ENCODE data around the gene YOD1. TPM values are rescaled to one million over a fixed set of nuclear protein-coding genes. Genes with fewer than 3 reads are reported as not detected.

YOD1 gene
- total RNA-seq, 4 donors from 2014 or later = 9.6 to 32.0 (median 22.9) TPM

GRCh38 chr1:207067665-207068064, 16.7 kb upstream of the YOD1 start:
- H3K36me3 ChIP-seq = peaks cover 3 to 100% (median 11%) of the 10 kb centered on the region in 3 donors
- H3K4me1 ChIP-seq = peaks cover 0 to 12% (median 0%) of the 10 kb centered on the region in 3 donors
- H3K27ac ChIP-seq = no peak overlapping the region
- 80 to 95% methylated on average over 4 to 5 of the region's 5 CpGs for WGBS, 2 donors
- no peak for DNase-seq
- H3K27me3 ChIP-seq = no peaks in the 10 kb centered on the region
- TF ChIP-seq POLR2A (IDR thresholded peaks at IDR 0.05) (no peak), CTCF (IDR thresholded peaks at IDR 0.05) (no peak)
- H3K4me3 ChIP-seq = no peak overlapping the region
- intact Hi-C loops (cut with DNase I) = no loop called here
- H3K9me3 ChIP-seq = no peaks in the 10 kb centered on the region

GRCh38 chr1:207067185-207067584, 16.2 kb upstream of the YOD1 start:
- peaks cover 3 to 100% (median 15%) of the 10 kb centered on the region in 3 donors for H3K36me3 ChIP-seq
- TF ChIP-seq CTCF (IDR thresholded peaks at IDR 0.05) (no peak), POLR2A (IDR thresholded peaks at IDR 0.05) (no peak)

GRCh38 chr1:207064561-207064960, 13.6 kb upstream of the YOD1 start:
- no peak for DNase-seq
- H3K4me3 ChIP-seq = no peak overlapping the region
- TF ChIP-seq CTCF (IDR thresholded peaks at IDR 0.05) (no peak), POLR2A (IDR thresholded peaks at IDR 0.05) (no peak)
- peaks cover 0 to 94% (median 18%) of the 10 kb centered on the region in 3 donors for H3K36me3 ChIP-seq
- H3K9me3 ChIP-seq = no peaks in the 10 kb centered on the region
- intact Hi-C loops (cut with DNase I) = no loop called here
- H3K4me1 ChIP-seq = peaks cover 0 to 23% (median 6%) of the 10 kb centered on the region in 3 donors
- WGBS, 2 donors = 67 to 74% methylated on average over 7 to 8 of the region's 8 CpGs
- no peaks in the 10 kb centered on the region for H3K27me3 ChIP-seq
- no peak overlapping the region for H3K27ac ChIP-seq

More at GRCh38 chr1:207067185-207067584, 16.2 kb upstream of the YOD1 start:
- Histone ChIP-seq H3K27ac (no peak overlapping the region), H3K4me3 (no peak overlapping the region), H3K9me3 (no peaks in the 10 kb centered on the region), H3K4me1 (peaks cover 0 to 12% (median 0%) of the 10 kb centered on the region in 3 donors), H3K27me3 (no peaks in the 10 kb centered on the region)
- intact Hi-C loops (cut with DNase I) = no loop called here
- WGBS, 2 donors = 59 to 64% methylated on average over 3 of the region's 3 CpGs
- DNase-seq = no peak

GRCh38 chr1:207063014-207063413, 12.0 kb upstream of the YOD1 start:
- Histone ChIP-seq H3K27ac (no peak overlapping the region), H3K4me3 (no peak overlapping the region), H3K4me1 (peaks cover 0 to 30% (median 6%) of the 10 kb centered on the region in 3 donors), H3K27me3 (no peaks in the 10 kb centered on the region), H3K36me3 (peaks cover 0 to 79% (median 15%) of the 10 kb centered on the region in 3 donors), H3K9me3 (no peaks in the 10 kb centered on the region)
- no peak for DNase-seq
- intact Hi-C loops (cut with DNase I) = no loop called here
- 90 to 95% methylated on average over 5 of the region's 5 CpGs for WGBS, 2 donors
- no peak for TF ChIP-seq POLR2A (IDR thresholded peaks at IDR 0.05)
- no peak for TF ChIP-seq CTCF (IDR thresholded peaks at IDR 0.05)

- peaks cover 0 to 30% (median 6%) of the 10 kb centered on the region in 3 donors for H3K4me1 ChIP-seq
- intact Hi-C loops (cut with DNase I) = no loop called here
- no peaks in the 10 kb centered on the region for H3K27me3 ChIP-seq
- WGBS, 2 donors = 57 to 63% methylated on average over 1 of the region's 1 CpG
- DNase-seq = no peak
- no peaks in the 10 kb centered on the region for H3K9me3 ChIP-seq
- no peak overlapping the region for H3K27ac ChIP-seq
- peaks cover 0 to 69% (median 10%) of the 10 kb centered on the region in 3 donors for H3K36me3 ChIP-seq
- H3K4me3 ChIP-seq = no peak overlapping the region
- TF ChIP-seq CTCF (IDR thresholded peaks at IDR 0.05) (no peak), POLR2A (IDR thresholded peaks at IDR 0.05) (no peak)
Measured at GRCh38 chr1:207062058-207062457, 11.1 kb upstream of the YOD1 start.

Data from esophagus squamous epithelium (tissue), 5 donors.